HG03064 (cell line): Measurements from ENCODE around the gene C1QTNF9.
"Not testable (repeated sequence)": the region's sequence is repeated elsewhere in the genome, so short reads cannot be mapped to it uniquely, and the experiment has no call there.

Experiments used
- ATAC-seq: cut with Tn5 transposase; IDR thresholded peaks from one replicate; pipeline ENCODE4 v1.9.1; 2021; ENCODE audit warnings: low read depth; ENCODE audit not compliant: unreplicated experiment

The C1QTNF9 gene

DNA sequence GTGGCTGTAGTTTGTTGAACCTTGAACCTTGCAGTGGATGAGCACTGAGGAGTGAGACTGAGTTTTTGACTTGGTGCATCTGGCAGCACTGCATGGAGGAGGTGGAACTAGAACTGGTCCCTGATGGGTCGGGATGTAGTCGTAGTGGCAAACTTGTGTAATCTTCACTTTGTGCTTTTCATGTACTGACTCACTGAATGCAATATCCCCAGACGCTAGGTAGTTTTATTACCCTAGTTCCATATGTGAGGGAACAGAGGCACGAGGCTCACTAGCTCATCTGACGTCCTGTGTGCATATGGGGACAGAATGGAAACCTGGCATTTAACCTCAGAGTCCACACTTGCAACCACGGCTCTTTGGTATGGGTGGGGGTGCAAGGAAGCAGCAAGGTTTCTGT, 10.3 kb downstream of the C1QTNF9 start:
- ATAC-seq = not testable (repeated sequence)

GRCh38 chr13:24321416-24321815, 12.0 kb downstream of the C1QTNF9 start:
- ATAC-seq = not testable (repeated sequence)

GRCh38 chr13:24322470-24322869, 13.1 kb downstream of the C1QTNF9 start:
- ATAC-seq = not testable (repeated sequence)

DNA sequence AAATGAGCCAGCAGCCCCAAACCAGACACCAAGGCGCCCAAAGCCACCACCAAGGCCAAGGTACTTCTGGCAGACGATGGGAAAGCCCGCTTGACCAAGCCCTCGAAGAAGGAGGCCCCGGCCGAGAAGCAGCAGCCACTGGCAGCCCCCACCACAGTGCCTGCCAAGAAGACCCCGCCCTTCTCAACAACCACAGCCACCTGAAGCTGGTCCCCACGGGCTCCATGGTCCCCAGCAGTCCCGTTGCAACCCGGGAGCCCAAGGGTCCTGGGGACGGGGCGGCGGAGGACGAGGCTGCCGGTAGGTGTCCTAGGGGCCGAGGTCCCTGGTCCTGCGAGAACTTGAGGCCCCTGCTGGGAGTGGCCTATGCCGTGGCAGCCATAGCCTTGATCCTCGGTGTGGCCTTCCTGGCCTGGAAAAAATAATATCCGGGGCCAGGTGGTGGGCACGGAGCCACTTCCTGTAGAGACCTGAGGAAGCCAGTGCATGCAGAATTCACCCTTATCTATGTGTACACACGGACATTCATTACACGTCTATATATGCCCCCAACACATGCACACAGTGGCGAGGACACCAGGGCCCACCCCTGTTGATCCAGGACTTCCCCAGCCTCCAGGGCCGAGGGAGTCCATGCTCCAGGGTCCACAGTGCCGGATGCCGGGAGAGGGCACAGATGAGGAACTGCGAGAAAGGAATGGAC, 13.8 kb downstream of the C1QTNF9 start:
- no peak for ATAC-seq

DNA sequence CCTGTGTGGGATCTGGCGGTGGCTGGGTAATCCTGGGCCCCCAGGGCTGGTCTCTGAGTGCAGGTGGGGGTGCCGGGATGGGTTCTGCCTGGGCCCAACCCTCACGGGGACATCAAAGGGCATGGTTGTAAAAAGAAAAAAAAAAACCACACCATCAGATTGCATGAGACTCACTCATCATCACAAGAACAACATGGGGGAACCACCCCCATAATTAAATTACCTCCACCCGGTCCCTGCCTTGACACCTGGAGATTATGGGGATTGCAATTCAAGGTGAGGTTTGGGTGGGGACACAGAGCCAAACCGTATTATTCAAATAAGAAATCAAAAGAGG, 14.3 kb downstream of the C1QTNF9 start:
- ATAC-seq = no peak

DNA sequence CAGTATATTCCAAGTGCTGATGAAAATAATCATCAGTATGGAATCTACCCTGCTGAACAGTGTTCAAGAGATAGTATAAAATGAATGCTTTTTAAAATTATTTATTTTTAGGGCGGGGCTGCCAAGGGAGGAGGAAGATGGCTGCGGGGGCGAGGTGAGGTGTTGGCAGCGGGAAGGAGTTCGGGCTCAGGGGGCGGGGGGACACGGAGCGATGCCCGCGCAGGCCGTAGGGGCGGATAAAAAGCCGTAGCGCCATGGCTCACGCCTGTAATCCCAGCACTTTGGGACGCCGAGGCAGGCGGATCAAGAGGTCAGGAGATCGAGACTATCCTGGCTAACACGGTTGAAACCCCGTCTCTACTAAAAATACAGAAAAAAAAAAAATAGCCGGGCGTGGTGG, 18.2 kb downstream of the C1QTNF9 start:
- not testable (repeated sequence) for ATAC-seq

DNA sequence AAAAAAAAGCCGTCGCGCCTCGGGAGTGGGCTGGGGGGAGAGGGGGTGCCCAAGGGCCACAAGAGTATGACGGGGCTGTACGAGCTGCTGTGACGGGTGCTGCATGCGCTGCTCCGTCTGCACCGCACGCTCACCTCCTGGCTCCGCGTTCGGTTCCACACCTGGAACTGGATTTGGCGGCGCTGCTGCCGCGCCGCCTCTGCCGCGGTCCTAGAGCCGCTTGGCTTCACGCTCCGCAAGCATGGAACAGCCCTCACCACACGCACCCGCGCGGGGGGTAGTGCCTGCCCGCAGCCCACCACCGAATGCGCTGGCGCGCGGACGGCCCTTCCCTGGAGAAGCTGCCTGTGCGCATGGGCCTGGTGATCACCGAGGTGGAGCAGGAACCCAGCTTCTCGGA, 18.8 kb downstream of the C1QTNF9 start:
- ATAC-seq = no peak

GRCh38 chr13:24338721-24339120, 29.3 kb downstream of the C1QTNF9 start:
- ATAC-seq = no peak

DNA sequence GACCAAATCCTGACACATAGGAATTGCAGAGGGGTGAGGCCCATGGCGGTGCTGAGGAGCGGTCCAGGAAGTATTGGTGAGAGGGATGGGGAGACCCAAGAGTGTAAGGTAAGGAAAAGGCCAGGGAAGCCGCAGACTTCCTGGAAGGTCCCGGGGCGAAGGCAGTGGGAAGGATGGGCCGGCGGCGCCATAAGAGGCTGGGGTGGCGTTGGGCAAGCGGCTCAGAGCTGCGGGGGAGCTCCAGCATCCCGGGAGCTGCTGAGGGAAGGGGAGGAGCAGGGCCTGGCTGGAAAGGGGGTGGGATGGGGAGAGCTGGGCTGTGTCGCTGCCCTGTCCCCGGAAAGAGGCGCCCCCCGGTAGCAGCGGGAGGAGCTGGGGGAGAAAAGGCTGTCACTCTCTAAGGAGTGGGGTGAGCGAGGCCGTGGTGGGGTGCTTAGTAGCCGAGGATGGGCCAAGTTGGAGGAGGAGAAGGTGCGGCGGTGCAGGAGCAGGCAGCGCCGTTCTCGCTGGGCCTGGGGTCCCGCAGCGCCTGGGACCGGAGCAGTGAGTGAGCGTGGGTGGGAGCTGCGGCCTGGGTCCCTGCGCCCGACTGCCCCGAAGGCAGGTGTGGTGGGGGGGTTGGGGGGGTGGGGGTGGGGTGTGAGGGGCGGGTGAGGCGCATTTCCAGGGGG, 30.7 kb downstream of the C1QTNF9 start:
- ATAC-seq = no peak

DNA sequence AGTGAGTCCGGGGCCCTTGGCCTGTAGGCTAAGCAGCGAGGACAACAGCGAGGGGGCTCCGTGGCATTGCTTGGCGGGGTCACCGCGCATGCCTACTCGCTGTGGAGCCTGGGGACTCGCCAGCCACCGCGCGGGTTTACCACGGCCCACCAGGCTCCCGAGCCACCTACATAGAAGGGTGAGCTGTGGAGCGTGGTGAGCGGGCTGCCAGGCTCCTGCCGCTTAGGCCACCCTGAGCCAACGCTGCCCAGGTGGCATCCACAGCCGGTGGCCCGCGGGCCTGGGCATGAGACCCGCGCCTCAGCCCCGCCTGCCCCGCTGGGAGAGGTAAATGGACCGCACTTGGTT, 31.2 kb downstream of the C1QTNF9 start:
- ATAC-seq = no peak

- no peak for ATAC-seq
These were observed 32.1 kb downstream of the C1QTNF9 start for GRCh38 chr13:24341439-24341838.

DNA sequence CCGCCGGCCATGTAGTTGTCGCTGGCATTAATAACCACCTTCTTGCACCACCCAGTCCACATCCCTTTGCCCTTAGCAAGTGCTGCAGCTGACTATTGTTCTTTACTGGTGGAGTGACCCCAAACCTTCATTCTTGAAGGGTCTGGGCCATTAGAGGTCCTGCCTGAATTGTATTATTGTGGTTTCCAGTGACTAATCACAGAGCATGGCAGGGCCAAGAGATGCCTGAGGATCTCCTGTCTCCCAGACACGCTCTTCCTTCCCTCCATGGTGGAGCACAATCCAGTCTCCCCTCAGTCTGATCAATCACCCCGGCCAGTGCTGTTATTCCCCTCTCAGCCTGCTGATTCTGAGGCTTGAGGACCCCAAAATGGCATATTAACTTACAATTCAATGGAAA, 39.0 kb downstream of the C1QTNF9 start:
- ATAC-seq = no peak

GRCh38 chr13:24348797-24349515, 39.6 kb downstream of the C1QTNF9 start:
- no peak for ATAC-seq

- not testable (repeated sequence) for ATAC-seq
These were observed 40.6 kb downstream of the C1QTNF9 start for GRCh38 chr13:24349778-24350664.

DNA sequence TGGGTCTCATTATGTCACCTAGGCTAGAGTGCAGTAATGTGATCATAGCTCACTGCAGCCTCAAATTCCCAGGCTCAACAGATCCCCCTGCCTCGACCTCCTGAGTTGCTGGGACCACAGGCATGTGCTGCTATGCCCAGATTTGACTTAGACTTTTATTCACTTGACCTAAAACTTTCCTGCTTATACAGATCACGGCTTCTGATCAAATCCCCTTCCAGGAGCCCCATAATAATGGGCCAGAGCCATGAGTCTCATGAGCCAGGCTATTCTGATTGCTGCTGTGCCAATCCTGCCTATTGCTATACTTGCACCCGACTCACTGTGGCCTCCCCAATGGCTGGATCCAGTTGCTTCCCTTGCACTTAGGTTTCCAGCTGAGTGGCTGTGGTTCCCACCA, 42.0 kb downstream of the C1QTNF9 start:
- no peak for ATAC-seq

DNA sequence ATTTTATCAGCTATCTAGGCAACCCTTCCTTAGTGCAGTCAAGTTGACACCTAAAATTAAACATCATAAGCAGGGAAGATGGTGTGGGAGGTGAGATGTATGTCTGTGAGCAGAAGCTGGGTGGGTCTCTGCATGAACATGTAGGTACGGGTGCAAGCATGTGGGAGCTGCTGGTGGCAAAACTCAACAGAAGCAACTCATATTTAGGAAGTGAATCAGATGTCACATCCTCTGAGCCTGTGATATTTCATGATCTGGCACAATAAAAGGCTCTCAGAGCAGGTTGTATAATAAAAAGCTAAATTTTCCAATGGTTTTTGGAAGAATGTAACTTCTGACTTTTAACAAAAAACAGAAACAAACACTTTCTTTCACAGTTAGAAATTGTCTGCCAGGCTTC, 44.4 kb downstream of the C1QTNF9 start:
- no peak for ATAC-seq

DNA sequence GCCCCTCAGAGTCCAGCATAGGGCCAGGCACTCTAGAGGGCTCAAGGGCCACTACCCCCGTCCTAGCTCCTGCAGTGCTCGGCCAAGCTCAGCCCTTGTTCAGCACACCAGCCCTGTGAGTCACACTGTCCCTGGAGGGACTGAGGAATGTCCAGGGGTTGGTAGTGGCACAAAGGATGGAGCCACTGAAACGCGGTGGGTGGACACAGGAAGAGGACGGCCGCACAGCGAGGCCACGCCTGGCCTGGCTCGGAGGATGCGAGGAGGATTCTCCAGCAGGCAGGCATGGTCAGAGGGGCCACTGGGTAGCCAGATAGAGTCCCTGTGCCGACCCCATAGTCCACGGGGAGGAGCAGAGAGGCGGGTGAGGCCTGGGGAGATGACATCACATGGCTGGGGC, 45.7 kb downstream of the C1QTNF9 start:
- ATAC-seq = no peak

DNA sequence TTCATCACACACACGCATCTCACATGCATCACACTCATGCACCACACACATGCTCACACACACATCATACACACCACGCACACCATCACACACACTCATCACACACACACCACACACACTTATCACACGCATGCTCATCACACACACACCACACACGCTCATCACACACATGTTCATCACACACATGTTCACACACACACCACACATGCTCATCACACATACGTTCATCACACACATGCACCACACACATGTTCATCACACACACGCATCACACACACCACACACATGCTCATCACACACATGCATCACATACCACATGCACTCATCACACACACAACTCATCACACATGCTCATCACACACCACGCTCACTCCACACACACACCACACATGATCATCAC, 46.9 kb downstream of the C1QTNF9 start:
- no peak for ATAC-seq

- no peak for ATAC-seq
These were observed 47.5 kb downstream of the C1QTNF9 start for GRCh38 chr13:24356837-24357236.

DNA sequence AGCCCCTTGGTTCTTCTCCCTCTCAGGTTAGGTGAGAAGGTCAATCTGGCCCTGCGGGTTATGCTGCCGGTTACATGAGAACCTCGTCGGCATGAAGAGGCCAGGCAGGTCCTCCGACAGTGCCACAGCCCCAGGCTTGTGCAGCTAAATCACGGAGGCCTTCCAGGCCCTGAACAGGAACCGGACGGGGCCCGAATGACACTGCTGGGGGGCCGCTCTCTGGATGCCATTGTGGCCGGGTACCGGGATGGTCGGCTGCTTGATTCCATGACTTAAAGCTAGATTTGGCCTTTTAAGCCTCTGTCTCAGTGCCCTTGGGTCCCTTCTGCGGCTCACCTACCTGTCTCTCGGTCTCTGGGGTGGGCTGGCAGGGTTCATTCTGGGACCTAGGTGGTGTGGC, 48.4 kb downstream of the C1QTNF9 start:
- no peak for ATAC-seq

GRCh38 chr13:24358836-24359235, 49.5 kb downstream of the C1QTNF9 start:
- not testable (repeated sequence) for ATAC-seq
